ENCODE results near the gene AUH. TPM values are rescaled to one million over a fixed set of nuclear protein-coding genes. Genes with fewer than 3 reads are reported as not detected.

The AUH gene
- total RNA-seq, 1 experiment from 2014 or later = 29.0 TPM

DNA sequence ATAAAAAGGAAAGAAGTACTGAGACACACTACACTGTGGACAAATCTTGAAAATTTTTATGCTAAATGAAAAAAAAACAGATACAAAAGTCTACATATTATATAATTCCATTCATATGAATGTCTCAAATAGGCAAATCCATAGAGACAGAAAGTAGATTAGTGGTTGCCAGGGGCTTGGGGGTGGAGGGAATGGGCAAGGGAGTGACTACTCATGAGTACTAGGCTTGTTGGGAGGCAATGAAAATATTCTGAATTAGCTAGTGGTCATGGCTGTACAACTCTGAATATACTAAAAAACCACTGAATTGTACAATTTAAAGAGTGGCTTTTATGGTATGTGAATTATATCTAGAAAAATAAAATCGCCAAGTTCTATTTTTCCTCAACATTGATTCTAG is 154.9 kb downstream of the AUH start:
- Histone ChIP-seq H3K27ac (ENCODE audit: low read depth, low read length) (no peak overlapping the region), H3K9ac (ENCODE audit: low read length) (no peak overlapping the region), H4K20me1 (ENCODE audit: insufficient read depth) (no peaks in the 10 kb centered on the region), H3K9me2 (ENCODE audit: insufficient read depth) (no peaks in the 10 kb centered on the region), H3K4me1 (ENCODE audit: control insufficient read depth in 1 of 2, insufficient read depth in 2 of 2, low read length in 2 of 2) (peaks cover 0 to 18% of the 10 kb centered on the region in 2 experiments; a peak in 2 of 4 replicates), H3K4me2 (ENCODE audit: low read length) (no peak overlapping the region), H2AFZ (ENCODE audit: low read depth, low read length, poor library complexity, severe bottlenecking) (no peak overlapping the region), H3K36me3 (ENCODE audit: control insufficient read depth in 1 of 2, insufficient read depth in 2 of 2, low read length in 2 of 2) (no peaks in the 10 kb centered on the region), H3K9me3 (ENCODE audit: control insufficient read depth in 1 of 2, insufficient read depth in 1 of 2, low read depth in 1 of 2, low read length in 2 of 2) (peaks cover 0 to 8% of the 10 kb centered on the region in 2 experiments; a peak in 2 of 4 replicates), H3K4me3 (replicated peaks in 1 of 2; ENCODE audit: low read depth in 1 of 2, low read length in 2 of 2) (no peak overlapping the region), H3K79me2 (ENCODE audit: insufficient read depth, low read length) (no peaks in the 10 kb centered on the region), H3K27me3 (ENCODE audit: insufficient read depth, low read length) (no peaks in the 10 kb centered on the region)
- ChIA-PET POLR2A (no interaction called here), RAD21 (ENCODE audit: low non-redundant PET in 1 of 2, low total read pairs in 2 of 2, uncharacterized antibody in 2 of 2, unreplicated experiment in 2 of 2) (no interaction called here), CTCF (no interaction called here)
- TF ChIP-seq EZH2 (IDR thresholded peaks at IDR 0.05) (no peak), ELF1 (IDR thresholded peaks at IDR 0.05; ENCODE audit: borderline replicate concordance, low read depth) (no peak), CBX3 (IDR thresholded peaks at IDR 0.05; ENCODE audit: low read depth) (no peak), MAX (IDR thresholded peaks at IDR 0.05) (no peak), CTCF (IDR thresholded peaks at IDR 0.05 in 2 of 3, conservative IDR thresholded peaks at IDR 0.05 in 1 of 3; ENCODE audit: borderline replicate concordance in 1 of 3, insufficient read depth in 1 of 3, low read depth in 2 of 3, low read length in 2 of 3) (no peak), ZNF274 (IDR thresholded peaks at IDR 0.05; ENCODE audit: low read depth, low read length) (no peak), POLR2AphosphoS5 (IDR thresholded peaks at IDR 0.05; ENCODE audit: low read depth, low read length) (no peak), POLR2A (IDR thresholded peaks at IDR 0.05; ENCODE audit: borderline replicate concordance, extremely low read depth, insufficient read depth, insufficient read length) (no peak), FOSL1 (IDR thresholded peaks at IDR 0.05; ENCODE audit: low read depth) (no peak), ZBTB33 (IDR thresholded peaks at IDR 0.05; ENCODE audit: extremely low read depth, insufficient replicate concordance, low read length) (no peak)
- DNase-seq (ENCODE audit: low read depth, low spot score) (no peak), ATAC-seq (no peak)
- no TSS peak for BruUV-seq (replicated peaks)
- intact Hi-C loops (cut with micrococcal nuclease) = no loop called here

Data from HCT116 (cell line).